ENCODE measurements around the gene SLC8A2.

DNA sequence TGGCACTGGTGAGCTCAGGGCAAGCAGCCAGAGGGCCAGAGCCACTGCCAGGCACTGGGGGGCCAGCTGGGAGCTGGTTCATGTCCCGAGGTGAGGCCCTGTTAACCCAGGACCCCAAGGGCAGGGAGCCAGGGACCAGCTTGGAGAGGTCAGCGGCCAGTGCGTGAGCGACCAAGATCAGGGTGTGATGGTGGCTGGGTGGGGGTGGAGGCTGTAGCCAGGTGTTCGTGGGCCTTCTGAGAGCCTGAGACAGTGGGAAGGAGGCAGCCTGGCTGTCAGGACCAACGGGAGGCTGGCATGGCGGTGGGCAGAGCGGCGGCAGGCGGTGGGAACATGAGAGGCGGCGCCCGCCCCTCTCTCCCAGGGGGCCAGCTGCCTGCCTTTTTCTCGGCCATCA, 20.4 kb upstream of the SLC8A2 start:
- no peak for TF ChIP-seq POLR2A (IDR thresholded peaks at IDR 0.05)
- TF ChIP-seq, protein P1, sequence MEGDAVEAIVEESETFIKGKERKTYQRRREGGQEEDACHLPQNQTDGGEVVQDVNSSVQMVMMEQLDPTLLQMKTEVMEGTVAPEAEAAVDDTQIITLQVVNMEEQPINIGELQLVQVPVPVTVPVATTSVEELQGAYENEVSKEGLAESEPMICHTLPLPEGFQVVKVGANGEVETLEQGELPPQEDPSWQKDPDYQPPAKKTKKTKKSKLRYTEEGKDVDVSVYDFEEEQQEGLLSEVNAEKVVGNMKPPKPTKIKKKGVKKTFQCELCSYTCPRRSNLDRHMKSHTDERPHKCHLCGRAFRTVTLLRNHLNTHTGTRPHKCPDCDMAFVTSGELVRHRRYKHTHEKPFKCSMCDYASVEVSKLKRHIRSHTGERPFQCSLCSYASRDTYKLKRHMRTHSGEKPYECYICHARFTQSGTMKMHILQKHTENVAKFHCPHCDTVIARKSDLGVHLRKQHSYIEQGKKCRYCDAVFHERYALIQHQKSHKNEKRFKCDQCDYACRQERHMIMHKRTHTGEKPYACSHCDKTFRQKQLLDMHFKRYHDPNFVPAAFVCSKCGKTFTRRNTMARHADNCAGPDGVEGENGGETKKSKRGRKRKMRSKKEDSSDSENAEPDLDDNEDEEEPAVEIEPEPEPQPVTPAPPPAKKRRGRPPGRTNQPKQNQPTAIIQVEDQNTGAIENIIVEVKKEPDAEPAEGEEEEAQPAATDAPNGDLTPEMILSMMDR (IDR thresholded peaks at IDR 0.05): no peak
